ENCODE measurements around the gene KLC1. TPM values are rescaled to one million over a fixed set of nuclear protein-coding genes. Genes with fewer than 3 reads are reported as not detected.

Gene KLC1
- total RNA-seq, 3 donors from 2014 or later: 99.3 to 188 (median 104) TPM

DNA sequence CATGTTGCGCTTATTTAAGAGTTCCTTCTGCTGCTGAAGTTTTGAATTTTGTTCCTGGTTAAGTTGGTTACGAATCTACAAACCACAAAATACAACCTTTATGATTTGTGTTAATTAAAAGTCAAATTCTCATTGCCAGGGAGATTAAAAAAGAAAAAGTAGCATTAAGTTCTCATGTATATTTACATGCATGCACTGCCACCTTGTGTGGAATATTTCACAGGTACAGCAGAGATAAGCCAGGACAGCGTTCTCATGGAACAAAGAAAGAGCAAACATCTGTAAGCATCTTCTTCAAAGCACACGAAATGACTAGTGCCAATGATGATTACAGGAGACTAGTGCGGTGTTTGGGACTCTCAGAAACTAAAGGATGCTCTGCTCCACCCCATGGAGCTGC is 120.8 kb downstream of the KLC1 start:
- ATAC-seq: no peak
- no peaks in the 10 kb centered on the region for H3K4me1 ChIP-seq (ENCODE audit: low read depth)
- TF ChIP-seq CTCF (IDR thresholded peaks at IDR 0.05): no peak
- H3K36me3 ChIP-seq (ENCODE audit: low read depth): no peaks in the 10 kb centered on the region
- no peak for DNase-seq
- no peaks in the 10 kb centered on the region for H3K9me3 ChIP-seq
- intact Hi-C loops (cut with DNase I, micrococcal nuclease): no loop called here
- H3K4me3 ChIP-seq: no peak overlapping the region

Other genes with a start within 250 kb of the KLC1 start
- 10 to 100 TPM; 60.8 to 85.7 (median 66.8) TPM for gene MARK3, start 243.8 kb upstream of the KLC1 start, total RNA-seq
- gene CKB, start 106.4 kb upstream of the KLC1 start, total RNA-seq: 1,000 to 10,000 TPM; 1,316 to 3,346 (median 2,079) TPM
- 10 to 100 TPM; 10.2 to 23.7 (median 10.5) TPM for gene TRMT61A, start 100.0 kb upstream of the KLC1 start, total RNA-seq
- 10 to 100 TPM; 26.1 to 29.9 (median 28.0) TPM for gene BAG5, start 66.6 kb upstream of the KLC1 start, total RNA-seq
- 10 to 100 TPM; 29.3 to 47.3 (median 36.5) TPM for gene COA8, start 66.3 kb upstream of the KLC1 start, total RNA-seq
- 10 to 100 TPM in 2 of 3 donors, 1 to 10 TPM in 1; 7.7 to 17.8 (median 11.0) TPM for gene XRCC3, start 86.2 kb downstream of the KLC1 start, total RNA-seq
- gene ZFYVE21, start 86.6 kb downstream of the KLC1 start, total RNA-seq: 10 to 100 TPM; 49.9 to 67.1 (median 60.9) TPM
- 10 to 100 TPM; 49.6 to 65.5 (median 52.1) TPM for gene PPP1R13B, start 218.4 kb downstream of the KLC1 start, total RNA-seq

Measured in mucosa of descending colon (tissue), 3 donors.